Adrenal gland (tissue), 12 donors: Measurements from ENCODE around the gene LILRA2. TPM values are rescaled to one million over a fixed set of nuclear protein-coding genes. Genes with fewer than 3 reads are reported as not detected.
"Not testable (repeated sequence)": the region's sequence is repeated elsewhere in the genome, so short reads cannot be mapped to it uniquely, and the experiment has no call there.

Source experiments
- DNase-seq, 7 donors: peaks; one replicate each; pipeline ENCODE4 v3.0.0-alpha.2; 2019 to 2020
- H3K27ac ChIP-seq, 5 donors: fragments of 200-600 bp; sonication (generic) in 4 of 5; 1 replicate in 3 of 5; 2 replicates in 2 of 5; pipeline versions ENCODE4 v1.5.1 to v1.8.0; 2016 to 2020; ENCODE audit warnings: mild to moderate bottlenecking in 1 of 5
- H3K27me3 ChIP-seq: fragments of 200-600 bp; 2 replicates; pipeline ENCODE4 v1.8.0; 2021
- H3K36me3 ChIP-seq, 2 donors: fragments of 200-600 bp; replicated peaks in 1 of 2; 1 replicate in 1 of 2; 2 replicates in 1 of 2; pipeline versions ENCODE4 v1.5.1 to v1.8.0; 2018 to 2022
- H3K4me1 ChIP-seq, 2 donors: fragments of 200-600 bp; replicated peaks in 1 of 2; 1 replicate in 1 of 2; 2 replicates in 1 of 2; pipeline versions ENCODE4 v1.5.1 to v1.8.0; 2018 to 2021
- H3K4me3 ChIP-seq, 4 donors: fragments of 200-600 bp; sonication (generic) in 3 of 4; one replicate each; pipeline ENCODE4 v1.5.1; 2016 to 2018
- H3K9me3 ChIP-seq, 3 donors: fragments of 200-600 bp; sonication (generic) in 1 of 3; replicated peaks in 1 of 3; 1 replicate in 2 of 3; 2 replicates in 1 of 3; pipeline versions ENCODE4 v1.5.1 to v1.8.0; 2016 to 2021
- CTCF ChIP-seq, 6 experiments: fragments of 450-650 bp in 4 of 6; fragments of 200-600 bp in 2 of 6; sonication (generic) in 1 of 6; IDR thresholded peaks; 1 replicate in 5 of 6; 2 replicates in 1 of 6; pipeline versions ENCODE4 v1.5.1 to v1.8.0; 2016 to 2021; ENCODE audit warnings: antibody characterized with exemption in 6 of 6, mild to moderate bottlenecking in 2 of 6, moderate library complexity in 1 of 6
- POLR2A ChIP-seq, 2 donors: fragments of 450-650 bp; IDR thresholded peaks; one replicate each; pipeline ENCODE4 v1.6.1; 2017; ENCODE audit warnings: antibody characterized with exemption in 2 of 2, mild to moderate bottlenecking in 2 of 2, moderate library complexity in 1 of 2
- WGBS, 4 donors: extraction: QIAGEN DNeasy Blood & Tissue Kit in 2 of 4; methylation state at CpG; one replicate each; pipeline versions ENCODE4 v1.1.5 to v1.1.7; 2013 to 2017; 5-methylcytosine and 5-hydroxymethylcytosine counted together
- intact Hi-C, 2 donors: fragments of 100-400 bp; cut with DNase I; formaldehyde crosslinking; loops; one replicate each; pipeline versions ENCODE4 v1.14.1 to v1.15.0; 2022 to 2023
- polyA plus RNA-seq, 3 donors: library from polyadenylated mRNA; stranded (reverse); fragments of 200-250 nt in 2 of 3; fragments of 350-450 nt in 1 of 3; fragmentation: Illumina TruSeq in 1 of 3; extraction: RNeasy Lipid Tissue Mini Kit (QIAGEN cat#74804) in 1 of 3; gene quantifications; one replicate each; pipeline ENCODE4 v1.2.3, GENCODE V29; 2013 to 2014
- total RNA-seq, 9 donors: library from RNA; depleted of rRNA in 4 of 9; stranded (reverse); fragments of >200 nt in 4 of 9; fragments of 120-200 nt in 1 of 9; fragmentation: NEBNext Ultra II Directional in 1 of 9; extraction: Animal tissue kit (Norgen Biotek cat#: 25700) in 1 of 9; gene quantifications; one replicate each; pipeline versions ENCODE4 v1.1.0 to v1.2.4, GENCODE V29; 2013 to 2023
- donor health status: healthy with polysubstance abuse.
- donor health status: Bipolar disorder and iron deficiency.
- donor health status: DM: yes; HTN: yes; CAD: no.
- donor health status: DM: no; HTN: no; CAD: no.
- donor health status: DM: no; HTN: no; CAD: no.
- donor health status: DM: yes; HTN: yes; CAD: no.

The LILRA2 gene
- total and polyA plus RNA-seq, 12 donors, result 0.55 to 13.5 (median 4.3) TPM

GRCh38 chr19:54630782-54631181 is 57.2 kb downstream of the LILRA2 start:
- 0 to 51% (median 32%) methylated on average over 1 to 6 of the region's 6 CpGs for WGBS, 4 donors
- Histone ChIP-seq H3K4me1 (no peaks in the 10 kb centered on the region), H3K27ac (peak overlapping the region in 1 of 5 donors; percentile 40), H3K4me3 (peak overlapping the region in 1 of 4 donors; percentile 32), H3K36me3 (no peaks in the 10 kb centered on the region), H3K9me3 (no peaks in the 10 kb centered on the region), H3K27me3 (peaks cover 2% of the 10 kb centered on the region)
- TF ChIP-seq POLR2A (IDR thresholded peaks at IDR 0.05) (no peak), CTCF (IDR thresholded peaks at IDR 0.05) (no peak)
- intact Hi-C loops, result no loop called here
- DNase-seq, result no peak

- H3K9me3 ChIP-seq, DNase-seq, H3K4me1 ChIP-seq, H3K27me3 ChIP-seq, intact Hi-C loops, H3K27ac ChIP-seq, H3K4me3 ChIP-seq, H3K36me3 ChIP-seq: not testable (repeated sequence)
- WGBS, 4 donors, result 61 to 72% (median 67%) methylated on average over 10 to 23 of the region's 23 CpGs
Measured at GRCh38 chr19:54631489-54632337, 58.1 kb downstream of the LILRA2 start.

- DNase-seq, intact Hi-C loops, H3K27ac ChIP-seq, H3K4me3 ChIP-seq, H3K27me3 ChIP-seq, H3K4me1 ChIP-seq, H3K36me3 ChIP-seq, H3K9me3 ChIP-seq: not testable (repeated sequence)
- WGBS, 4 donors, result 67 to 79% (median 74%) methylated on average over 4 to 16 of the region's 16 CpGs
Measured at GRCh38 chr19:54632517-54632916, 58.9 kb downstream of the LILRA2 start.

DNA sequence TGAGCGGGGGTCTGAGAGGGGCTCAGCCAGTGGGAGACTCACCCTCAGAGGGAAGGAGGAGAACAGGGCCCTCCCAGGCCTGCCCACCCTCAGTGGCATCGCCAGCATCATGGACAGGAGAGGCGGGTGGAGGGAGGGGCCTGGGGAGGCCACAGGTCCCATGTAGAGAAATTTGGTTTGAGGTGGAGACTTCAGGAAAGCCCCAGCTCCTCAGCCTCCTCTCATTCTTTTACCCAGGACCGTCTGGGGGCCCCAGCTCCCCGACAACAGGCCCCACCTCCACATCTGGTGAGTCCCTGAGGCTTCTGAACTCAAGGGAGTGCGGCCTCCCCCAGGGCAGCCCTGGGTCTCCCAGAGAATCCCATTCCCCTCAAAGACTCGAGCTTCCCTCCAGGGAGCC is 59.8 kb downstream of the LILRA2 start:
- Histone ChIP-seq H3K9me3 (no peaks in the 10 kb centered on the region), H3K4me1 (no peaks in the 10 kb centered on the region), H3K4me3 (no peak overlapping the region), H3K27ac (no peak overlapping the region), H3K27me3 (peaks cover 2% of the 10 kb centered on the region), H3K36me3 (no peaks in the 10 kb centered on the region)
- TF ChIP-seq POLR2A (IDR thresholded peaks at IDR 0.05) (no peak), CTCF (IDR thresholded peaks at IDR 0.05) (no peak)
- WGBS, 4 donors, result 60 to 66% (median 64%) methylated on average over 6 to 7 of the region's 7 CpGs; no CpG with 5 or more reads in 1 of the 4 donors
- intact Hi-C loops, result no loop called here
- DNase-seq, result no peak

DNA sequence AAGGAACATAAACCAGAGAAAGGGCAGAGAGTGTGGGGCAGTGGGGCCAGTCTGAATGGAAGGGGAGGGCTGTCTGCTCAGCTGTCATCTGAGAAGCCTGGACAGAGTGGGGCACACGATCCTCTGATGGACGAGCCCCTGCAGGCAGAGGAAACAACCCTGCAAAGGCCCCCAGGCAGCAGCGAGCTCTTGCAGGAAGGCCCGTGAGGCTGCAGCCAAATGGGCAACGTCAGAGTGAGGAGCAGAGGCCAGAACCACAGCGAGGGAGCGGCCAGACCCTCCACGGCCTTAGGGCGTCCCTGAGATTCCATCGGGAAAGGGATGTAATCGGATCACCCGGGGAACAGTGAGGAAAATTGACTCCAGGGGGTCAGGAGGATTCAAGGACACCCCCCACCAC is 62.5 kb downstream of the LILRA2 start:
- intact Hi-C loops, H3K9me3 ChIP-seq, H3K4me1 ChIP-seq, DNase-seq, H3K4me3 ChIP-seq, H3K27ac ChIP-seq, H3K27me3 ChIP-seq, H3K36me3 ChIP-seq: not testable (repeated sequence)
- WGBS, 4 donors, result 15 to 52% (median 26%) methylated on average over 11 to 12 of the region's 12 CpGs

DNA sequence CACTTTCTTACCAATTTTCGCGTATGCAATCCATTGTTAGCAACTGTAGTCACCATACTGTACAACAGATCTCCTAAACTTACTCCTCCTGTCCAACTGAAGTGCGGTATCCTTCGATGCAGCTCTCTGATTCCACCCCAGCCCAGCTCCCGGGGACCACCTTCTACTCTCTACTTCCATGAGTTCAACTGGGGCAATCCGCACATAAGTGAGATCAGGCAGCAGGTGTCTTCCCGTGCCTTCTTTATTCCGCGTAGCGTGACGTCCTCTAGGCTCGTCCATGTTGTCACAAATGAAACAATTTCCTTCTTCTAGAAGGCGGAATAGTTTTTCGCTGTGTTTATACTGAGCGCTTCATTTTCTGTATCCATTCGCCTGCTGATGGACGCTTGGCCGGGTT is 65.1 kb downstream of the LILRA2 start:
- H3K27me3 ChIP-seq, result no peaks in the 10 kb centered on the region
- H3K36me3 ChIP-seq, result no peaks in the 10 kb centered on the region
- no peak for TF ChIP-seq POLR2A (IDR thresholded peaks at IDR 0.05)
- TF ChIP-seq CTCF (IDR thresholded peaks at IDR 0.05), result no peak
- no peak overlapping the region for H3K27ac ChIP-seq
- intact Hi-C loops, result no loop called here
- 84 to 88% (median 86%) methylated on average over 18 of the region's 18 CpGs for WGBS, 4 donors
- no peaks in the 10 kb centered on the region for H3K4me1 ChIP-seq
- no peak for DNase-seq
- H3K4me3 ChIP-seq, result no peak overlapping the region
- H3K9me3 ChIP-seq, result no peaks in the 10 kb centered on the region
